ENCODE measurements around the gene RBM12.

GRCh38 chr20:35626386-35627001 lies 38.2 kb downstream of the RBM12 start:
- TF ChIP-seq CTCF (IDR thresholded peaks at IDR 0.05; ENCODE audit: insufficient read depth, low read depth, low read length) = no peak
- TF ChIP-seq EZH2 (IDR thresholded peaks at IDR 0.05; ENCODE audit: insufficient read depth, low read length) = no peak

All from astrocyte (in vitro differentiated cells and primary cell).